ENCODE results near the gene WHAMM.
"Not testable (repeated sequence)": the region's sequence is repeated elsewhere in the genome, so short reads cannot be mapped to it uniquely, and the experiment has no call there.

Gene WHAMM

DNA sequence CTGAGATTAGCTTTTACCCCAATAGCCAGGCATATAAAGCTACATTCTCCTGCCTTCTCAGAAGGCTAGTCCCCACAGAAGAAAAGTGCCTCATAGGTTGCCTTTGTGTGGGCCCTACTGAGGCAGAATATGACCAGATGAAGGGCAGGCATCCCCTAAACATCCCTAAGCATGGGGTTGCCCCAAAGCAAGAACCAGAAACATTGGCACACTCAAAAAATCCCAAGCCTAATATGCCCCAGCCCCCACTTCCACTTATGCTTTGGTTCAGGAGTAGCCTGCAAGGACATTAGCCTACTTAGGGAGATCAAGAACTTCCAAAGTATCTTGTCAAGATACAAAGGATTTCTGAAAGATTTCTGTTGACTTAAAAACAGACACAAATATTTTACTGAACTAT lies 29.7 kb downstream of the WHAMM start:
- DNase-seq (ENCODE audit: low read depth): no peak

DNA sequence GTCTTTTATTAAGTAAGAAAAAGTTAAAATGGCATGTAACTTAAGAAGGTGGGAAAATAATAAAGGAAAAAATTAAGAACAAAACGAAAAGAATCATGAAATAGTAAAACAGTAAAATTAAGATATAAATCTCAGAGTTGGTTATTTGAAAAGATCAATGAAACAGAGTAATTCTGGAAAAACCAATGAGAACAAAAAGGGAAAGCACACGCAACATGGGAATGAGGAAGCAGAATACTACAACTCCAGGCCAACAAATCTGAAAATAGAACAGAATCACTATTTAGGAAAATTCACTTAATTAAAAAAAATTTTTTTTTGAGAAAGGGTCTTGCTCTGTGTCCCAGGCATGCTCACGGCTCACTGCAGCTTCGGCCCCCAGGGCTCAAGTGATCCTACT lies 30.7 kb downstream of the WHAMM start:
- no peak for DNase-seq (ENCODE audit: low read depth)

DNA sequence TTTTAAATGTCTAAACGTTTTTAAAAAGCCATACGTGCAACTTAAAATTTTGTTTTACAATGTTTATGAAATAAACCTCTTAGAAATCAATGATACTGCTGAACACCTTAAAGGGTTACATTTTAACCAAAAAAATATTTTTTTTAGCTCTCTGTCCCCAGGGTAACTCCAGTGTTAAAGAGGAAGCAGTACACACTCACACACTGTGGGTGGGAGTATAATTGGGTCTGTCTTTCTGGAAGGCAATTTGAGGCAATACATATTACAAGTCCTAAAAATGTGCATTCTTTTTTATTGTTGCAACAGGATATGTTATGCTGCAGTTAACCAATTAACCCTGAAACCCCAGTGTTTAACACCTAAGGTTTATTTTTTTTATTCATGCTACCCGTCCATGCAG lies 34.1 kb downstream of the WHAMM start:
- no peak for DNase-seq (ENCODE audit: low read depth)

DNA sequence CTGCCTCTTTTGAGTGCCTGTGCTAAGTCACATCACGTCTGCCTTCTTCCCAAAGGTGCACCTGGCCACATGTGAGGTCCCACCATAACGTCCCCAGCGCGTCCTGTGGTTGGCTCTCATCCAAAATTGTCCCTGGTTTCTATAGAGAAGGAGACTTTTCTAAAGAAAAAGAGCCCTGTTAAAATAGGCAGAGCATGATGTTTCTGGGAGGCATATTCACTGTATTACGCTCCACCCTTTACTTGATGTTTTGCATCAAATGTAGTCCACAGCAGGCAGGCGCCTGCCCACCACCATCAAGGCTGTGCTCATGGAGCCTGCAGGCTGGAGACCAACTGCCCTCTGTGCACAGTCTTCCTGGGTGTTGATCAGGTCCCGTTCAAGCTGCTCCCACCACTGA lies 36.3 kb downstream of the WHAMM start:
- DNase-seq (ENCODE audit: low read depth): no peak

DNA sequence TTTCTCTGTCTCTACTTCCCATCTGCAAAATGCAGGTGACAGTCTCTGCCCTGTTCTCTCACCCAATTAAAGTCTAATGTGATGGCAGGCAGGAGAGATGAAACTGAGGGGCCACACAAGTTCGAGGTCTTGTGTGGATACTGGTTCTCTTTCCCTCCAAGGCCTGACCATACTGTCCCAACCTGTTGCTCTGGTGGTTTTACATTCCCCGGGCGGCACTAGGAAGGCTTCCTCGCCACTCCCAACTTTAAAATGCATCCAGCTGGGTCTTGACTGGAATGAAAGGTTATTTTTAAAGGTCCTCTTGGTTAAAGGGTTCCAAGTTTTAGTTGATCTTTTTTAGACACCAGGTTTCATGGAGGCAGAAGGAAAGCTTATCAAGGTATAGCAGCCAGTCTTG lies 37.2 kb downstream of the WHAMM start:
- no peak for DNase-seq (ENCODE audit: low read depth)

DNA sequence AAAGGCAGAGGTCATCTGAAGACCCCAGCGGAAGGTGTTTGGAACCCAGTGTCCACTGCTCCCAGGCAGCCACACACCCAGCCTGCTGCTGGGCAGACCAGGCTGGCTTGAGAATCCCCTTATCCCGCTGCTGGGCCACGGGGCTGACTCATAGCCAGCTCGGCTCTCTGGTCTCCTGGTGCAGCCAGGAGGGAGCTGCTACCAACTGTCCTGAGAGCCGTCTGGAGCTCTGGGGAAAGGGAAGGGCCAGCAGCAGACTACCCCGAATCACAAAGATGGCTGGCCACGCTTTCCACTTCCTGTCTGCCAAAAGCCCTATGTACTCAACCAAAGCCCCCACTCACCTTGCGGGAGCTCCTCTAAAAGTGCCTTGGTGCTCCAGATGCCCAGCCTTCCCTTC lies 38.3 kb downstream of the WHAMM start:
- DNase-seq (ENCODE audit: low read depth): no peak

DNA sequence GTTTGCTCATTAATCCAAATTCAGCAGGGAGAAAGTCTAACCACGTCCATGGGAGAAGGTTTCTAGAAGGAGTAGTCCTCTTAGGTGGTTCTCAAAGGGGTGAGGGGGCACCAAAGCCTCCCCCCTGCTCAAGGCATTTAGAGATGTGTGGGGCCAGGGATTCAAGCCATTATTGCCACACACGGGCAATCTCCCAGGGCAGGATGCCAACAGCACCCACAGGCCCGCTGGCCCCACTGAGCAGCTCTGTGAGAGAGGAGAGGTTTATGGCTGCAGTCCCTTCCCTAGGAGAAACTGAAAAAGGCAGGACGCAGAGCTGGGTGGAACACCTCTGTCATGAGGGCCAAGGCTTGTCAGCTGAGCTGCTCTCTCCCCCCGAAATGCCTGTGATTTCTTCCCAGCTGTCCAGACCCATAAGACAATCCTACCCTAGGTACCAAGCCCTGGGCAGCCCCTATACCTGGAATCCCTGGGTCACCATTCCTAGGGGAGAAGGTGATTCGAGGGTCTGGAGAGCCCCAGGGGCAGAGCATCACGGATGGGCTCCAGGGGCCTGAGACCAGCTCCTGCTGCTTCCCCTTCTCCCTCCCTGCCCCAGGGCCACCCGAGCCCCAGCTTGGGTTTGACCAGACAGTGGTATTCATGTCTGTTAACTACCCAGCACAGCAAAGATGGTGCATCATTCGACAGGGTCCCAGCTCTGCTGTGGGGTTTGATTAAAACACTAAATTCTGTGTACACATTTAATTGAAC lies 39.0 kb downstream of the WHAMM start:
- no peak for DNase-seq (ENCODE audit: low read depth)

DNA sequence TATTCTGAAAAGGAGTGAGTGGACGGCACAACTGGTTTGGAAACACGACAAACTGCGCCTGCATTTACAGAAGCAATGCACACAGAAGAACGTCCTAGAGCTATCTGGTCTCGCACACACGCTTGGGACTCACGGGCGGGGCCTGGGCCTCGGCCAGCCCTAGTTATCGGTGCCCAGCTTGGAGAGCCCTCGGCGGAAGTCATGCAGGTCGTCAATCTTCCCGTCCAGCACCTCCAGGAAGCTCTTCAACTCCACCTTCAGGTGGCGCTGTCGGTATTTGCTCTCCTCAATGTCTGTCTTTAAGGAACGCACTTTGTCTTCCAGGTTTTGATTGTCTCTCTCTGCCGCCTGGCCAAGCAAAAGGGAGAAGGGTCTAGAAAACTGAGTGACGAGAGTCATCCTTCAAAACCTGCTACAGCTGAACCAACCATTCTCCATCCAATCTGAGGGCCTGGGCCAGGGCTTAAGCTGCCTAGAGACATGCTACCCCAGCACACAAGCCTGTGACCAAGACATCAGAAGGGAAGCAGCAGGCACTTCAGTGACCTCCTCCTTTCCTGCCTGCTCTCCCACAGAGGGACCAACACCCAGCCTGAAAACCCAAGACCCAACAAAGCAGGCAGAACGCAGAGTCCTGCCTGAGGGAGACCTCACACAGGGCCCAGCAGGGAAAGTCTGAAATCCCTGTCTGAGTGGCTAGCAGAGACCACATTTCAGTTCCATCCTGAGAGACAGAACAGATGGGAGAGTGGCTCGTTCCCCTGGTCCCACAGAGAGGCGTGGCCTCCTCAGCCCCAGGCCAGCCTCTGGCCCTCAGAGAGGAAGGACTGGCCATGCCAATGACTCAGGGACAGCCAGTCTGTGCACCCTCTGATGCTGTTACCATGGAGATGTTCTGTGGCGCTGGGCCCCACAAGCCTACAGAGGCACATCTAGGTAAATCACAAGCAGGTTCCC lies 40.4 kb downstream of the WHAMM start:
- peak; percentile 3 for DNase-seq (ENCODE audit: low read depth)

DNA sequence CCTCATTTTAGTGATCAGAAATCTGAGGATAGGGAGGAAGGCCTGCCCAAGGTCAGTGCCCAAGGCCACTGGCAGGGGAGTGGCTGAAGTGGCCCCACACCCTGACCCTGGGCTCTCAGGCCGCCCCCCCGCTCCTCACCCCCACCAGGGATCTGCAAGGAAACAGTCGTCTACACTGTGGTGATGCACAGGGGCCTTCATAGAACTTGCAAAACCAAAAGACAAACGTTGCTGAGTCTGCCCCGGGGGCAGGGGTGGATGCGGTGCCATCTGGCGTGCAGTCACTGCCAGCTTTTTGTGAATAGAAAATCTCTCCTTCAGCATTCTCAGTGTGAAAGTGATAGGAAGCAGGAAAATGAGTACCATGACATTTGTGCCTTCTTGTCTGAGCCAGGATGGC lies 41.3 kb downstream of the WHAMM start:
- no peak for DNase-seq (ENCODE audit: low read depth)

DNA sequence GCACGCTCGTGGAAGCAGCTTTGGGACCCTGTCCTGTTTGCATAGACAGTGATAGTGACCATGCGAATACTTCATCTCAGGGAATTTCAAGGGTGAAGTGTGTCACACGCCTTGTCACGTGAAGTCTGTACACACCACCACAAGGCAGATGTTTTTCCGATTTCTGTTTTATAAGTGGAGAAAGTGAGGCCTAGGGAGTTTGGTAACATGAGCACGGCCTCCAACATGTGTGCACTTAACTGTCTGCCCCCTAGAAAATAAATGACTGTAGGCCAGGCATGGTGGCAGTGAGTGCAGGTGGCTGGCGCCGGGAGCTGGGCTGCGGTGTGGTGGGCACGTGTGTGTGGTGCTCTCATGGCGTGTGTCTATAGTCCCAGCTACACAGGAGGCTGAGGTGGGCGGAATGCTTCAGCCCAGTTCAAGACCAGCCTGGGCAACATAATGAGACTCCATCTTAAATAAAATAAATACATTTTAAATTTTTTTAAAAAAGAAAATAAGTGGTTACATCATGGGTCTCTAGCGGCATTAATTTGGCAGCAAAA lies 42.0 kb downstream of the WHAMM start:
- DNase-seq (ENCODE audit: low read depth): no peak

DNA sequence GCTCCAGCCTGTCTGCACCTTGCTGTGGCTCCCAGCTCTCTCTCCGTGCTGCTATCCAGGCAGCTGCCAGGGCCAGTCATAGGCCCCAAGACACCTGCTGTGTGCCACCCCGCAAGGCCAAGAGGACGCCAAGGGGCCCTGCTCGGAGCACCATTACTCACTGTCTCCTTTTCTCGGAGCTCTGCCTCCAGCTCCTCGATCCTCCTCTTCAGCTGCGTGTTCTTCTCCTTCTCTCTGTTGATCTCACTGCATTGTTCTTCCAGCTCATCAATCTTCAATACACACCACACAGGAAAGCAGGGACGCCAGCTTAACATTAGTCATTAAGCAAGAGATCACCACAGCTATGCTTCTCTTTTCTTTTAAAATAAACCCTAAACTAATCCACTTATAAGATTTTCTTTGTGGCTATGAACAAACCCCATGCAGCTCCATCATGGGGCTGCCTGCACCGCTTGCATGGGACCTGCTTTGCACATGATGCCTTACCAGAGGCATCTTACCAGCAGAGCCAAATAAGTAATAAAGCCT lies 42.6 kb downstream of the WHAMM start:
- no peak for DNase-seq (ENCODE audit: low read depth)

DNA sequence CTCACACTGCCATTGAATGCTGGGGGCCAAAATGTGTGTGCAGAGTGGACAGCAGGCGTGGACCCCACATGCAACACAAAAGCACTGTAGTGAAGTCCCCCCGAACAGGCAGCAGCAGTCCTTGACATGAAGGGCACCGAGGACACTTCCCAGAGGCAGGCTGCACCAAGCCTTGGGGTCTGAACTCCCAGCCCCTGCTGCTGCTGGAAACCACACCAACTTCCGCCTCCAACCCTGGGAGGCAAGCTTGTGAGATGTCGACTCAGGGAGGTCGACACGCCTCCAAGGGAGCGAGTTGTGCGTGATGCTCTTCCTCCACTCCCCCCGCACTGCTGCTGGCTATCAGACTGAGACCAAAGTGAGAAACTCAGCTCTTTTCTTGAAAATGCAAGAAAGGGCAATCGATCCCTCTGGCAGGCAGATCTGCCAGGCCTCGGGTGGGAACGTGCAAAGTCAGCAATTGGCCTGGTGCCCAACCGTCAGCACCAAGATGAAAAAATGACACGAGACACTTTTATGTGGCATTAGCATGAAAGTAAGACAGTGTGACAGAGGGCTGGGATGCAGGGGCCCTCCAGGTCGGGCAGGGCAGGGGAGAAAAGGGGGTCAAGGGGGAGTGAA lies 43.6 kb downstream of the WHAMM start:
- no peak for DNase-seq (ENCODE audit: low read depth)

DNA sequence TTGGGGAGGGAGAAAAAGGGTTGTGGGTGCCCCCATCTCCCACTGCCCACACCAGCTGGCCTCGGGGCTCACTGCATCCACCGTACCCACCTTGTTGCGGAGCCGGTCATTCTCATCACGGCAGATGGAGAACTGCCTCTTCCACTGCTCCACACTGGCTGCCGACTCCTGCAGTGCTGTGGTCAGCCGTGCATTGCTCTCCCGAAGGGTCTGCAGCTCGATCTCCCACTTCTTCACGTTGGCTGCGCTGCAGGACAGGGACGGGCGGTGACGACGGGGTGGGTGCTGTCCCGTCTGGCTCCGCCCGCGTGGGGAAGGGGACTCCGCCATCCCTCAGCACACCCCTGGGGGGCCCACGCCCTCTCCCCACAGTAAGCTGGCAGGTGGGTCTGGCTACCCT lies 45.1 kb downstream of the WHAMM start:
- no peak for DNase-seq (ENCODE audit: low read depth)

DNA sequence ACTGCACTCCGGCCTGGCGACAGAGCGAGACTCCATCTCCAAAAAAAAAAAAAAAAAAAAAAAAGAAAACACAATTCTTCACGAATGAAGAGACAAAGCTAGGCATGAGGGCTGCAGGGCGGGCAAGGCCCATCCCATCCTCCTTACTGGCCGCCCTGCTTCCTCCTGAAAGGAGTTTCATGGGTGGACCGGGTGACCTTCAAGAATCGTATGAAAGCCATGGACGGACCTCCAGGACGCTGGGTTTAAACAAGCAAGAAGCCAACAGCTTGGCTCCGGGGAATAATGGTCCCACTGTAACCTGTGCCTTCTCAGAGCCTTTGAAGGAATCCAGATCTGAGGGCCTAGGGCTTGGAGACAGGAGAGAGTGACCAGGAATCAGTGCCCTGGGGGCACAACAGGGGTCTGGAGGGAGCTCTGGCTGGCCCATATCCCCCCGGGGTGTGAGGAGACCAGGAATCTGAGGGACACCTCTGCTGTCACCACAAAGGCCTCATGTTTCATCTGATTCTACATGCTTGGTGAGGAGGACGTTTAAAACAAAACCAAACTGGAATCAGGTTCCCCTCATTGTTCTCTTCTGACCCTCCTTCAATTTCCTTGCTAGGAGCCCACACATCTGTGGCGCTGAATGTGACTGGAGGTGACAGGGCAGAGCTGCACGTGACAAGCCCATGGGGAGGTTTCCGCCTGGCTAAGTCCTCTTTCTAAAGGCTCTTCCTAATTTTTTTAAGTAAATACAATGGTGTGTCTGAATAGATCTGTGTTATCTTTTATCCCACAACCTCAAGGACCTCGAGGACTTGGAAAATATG lies 46.1 kb downstream of the WHAMM start:
- DNase-seq (ENCODE audit: low read depth): no peak

DNA sequence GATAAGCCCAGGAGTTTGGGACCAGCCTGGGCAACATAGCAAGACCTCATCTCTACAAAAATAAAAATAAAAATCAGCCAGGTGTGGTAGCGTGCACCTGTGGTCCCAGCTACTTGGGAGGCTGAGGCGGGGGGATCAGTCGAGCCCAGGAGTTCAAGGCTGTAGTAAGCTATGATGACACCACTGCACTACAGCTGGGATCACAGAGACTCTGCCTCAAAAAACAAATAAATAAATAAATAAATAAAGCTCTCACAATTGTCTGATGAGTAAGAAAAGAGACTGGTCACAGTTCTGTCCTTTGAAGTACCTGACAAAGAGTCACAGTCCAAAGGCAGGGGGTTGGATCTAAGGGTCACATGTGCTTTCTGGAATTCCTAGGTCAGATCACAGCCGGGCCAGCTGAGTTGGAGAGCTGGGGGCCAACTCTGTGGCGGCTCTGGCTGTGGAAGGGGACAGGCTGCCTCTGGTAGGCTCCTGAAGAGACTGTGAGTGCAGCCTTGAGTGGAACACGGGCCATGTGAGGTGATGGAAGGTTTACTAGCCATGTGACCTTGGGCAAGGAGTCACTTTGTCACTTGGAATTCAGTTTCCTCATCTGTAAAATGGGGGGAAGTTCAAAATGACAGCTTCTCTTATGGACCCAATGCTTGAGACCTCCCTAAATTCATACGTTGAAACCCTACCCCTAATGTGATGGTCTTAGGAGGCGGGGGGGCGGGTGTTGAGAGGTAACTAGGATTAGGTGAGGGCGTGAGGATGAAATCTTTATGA lies 47.2 kb downstream of the WHAMM start:
- no peak for DNase-seq (ENCODE audit: low read depth)

DNA sequence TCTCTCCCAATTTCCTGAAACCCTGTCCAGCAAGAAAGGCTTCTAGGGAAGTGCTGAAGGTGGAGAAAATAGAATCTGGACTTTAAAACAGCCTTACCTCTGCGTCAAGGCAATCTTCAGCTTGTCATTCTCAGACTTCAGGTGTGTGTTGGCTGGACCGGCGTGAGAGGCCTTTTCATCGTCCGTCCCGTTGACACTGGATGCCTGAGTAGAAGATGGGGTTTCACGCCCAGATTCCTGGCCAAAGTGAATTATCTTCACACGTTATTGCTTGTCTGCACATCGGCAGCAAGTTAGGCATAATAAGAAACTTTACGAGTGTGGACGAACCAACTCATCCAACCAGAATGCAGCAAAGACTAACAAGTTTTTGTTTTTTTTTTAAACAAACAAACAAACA lies 49.5 kb downstream of the WHAMM start:
- no peak for DNase-seq (ENCODE audit: low read depth)

DNA sequence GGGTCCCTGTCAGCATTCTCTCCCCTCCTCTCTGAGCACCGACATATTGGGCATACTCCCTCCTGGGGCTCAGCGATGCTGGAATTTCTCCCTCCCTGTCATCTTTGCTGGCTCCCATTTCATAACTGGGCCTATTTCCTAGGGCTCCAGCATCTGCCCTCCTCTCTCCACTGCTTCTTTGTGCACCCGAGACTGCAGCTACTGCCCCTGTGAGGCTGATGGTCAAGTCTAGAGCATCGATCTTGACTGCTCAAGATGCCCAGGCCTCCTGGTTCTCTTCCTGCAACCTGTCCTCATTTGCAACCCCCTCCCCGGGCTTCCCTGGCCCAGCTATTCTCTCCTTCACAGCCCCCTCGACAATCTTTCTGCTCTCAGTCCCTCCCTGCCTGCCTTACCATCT lies 53.5 kb downstream of the WHAMM start:
- DNase-seq (ENCODE audit: low read depth): no peak

DNA sequence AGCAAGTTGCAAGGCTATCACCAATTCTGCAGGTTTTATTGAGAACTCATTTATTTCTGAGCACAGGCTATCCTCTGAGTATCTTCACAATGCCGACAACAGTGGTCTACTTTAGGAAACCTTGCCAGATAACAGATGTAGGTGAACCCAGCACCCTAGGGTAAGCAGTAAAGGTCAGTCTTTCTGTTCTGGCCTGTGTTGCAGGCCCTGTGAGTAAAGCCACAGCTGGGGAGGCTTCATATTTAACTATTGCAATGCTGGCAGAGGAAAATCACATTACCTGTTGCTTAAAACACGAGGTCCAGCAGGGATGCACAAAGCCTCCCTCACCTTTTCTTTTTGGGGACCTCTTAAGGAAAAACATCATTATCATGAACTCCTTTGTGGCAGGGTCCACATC lies 55.5 kb downstream of the WHAMM start:
- DNase-seq (ENCODE audit: low read depth): no peak

DNA sequence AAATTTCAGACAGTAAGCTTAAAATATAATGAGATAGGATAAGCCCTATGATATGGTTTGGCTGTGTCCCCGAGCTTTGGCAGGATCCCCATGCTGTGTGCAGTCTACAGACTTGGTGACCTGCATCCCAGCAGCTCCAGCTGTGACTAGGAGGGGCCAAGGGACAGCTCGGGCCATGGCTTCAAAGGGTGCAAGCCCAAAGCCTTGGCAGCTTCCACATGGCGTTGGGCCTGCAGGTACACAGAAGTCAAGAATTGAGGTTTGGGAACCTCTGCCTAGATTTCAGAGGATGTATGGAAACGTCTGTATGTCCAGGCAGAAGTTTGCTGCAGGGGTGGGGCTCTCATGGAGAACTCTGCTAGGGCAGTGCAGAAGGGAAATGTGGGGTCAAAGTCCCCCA lies 56.2 kb downstream of the WHAMM start:
- not testable (repeated sequence) for DNase-seq (ENCODE audit: low read depth)

DNA sequence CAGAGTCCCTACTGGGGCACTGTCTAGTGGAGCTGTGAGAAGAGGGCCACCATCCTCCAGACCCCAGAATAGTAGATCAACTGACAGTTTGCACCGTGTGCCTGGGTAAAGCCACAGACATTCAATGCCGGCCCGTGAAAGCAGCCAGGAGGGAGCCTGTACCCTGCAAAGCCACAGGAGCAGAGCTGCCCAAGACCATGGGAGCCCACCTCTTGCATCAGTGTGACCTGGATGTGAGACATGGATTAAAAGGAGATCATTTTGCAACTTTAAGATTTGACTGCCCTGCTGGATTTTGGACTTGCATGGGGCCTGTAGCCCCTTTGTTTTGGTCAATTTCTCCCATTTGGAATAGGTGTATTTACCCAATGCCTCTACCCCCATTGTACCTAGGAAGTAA lies 56.6 kb downstream of the WHAMM start:
- not testable (repeated sequence) for DNase-seq (ENCODE audit: low read depth)
